ENCODE results near the gene FARP2.

- TF ChIP-seq CTCF (IDR thresholded peaks at IDR 0.05) (no peak), POLR2A (IDR thresholded peaks at IDR 0.05) (no peak)
These were observed 19.2 kb downstream of the FARP2 start for GRCh38 chr2:241375300-241375699.

All from heart left ventricle (tissue), 13 donors.